Motor neuron (in vitro differentiated cells): ENCODE data around the gene SPATA16. TPM values are rescaled to one million over a fixed set of nuclear protein-coding genes. Genes with fewer than 3 reads are reported as not detected.
A peak's percentile ranks its signal among the peaks of the same experiment; 100 is the strongest.
"Not testable (repeated sequence)": the region's sequence is repeated elsewhere in the genome, so short reads cannot be mapped to it uniquely, and the experiment has no call there.

Experiments used
- ATAC-seq, 8 experiments: fragments of 200-7000 bp; cut with Tn5 transposase; replicated peaks in 6 of 8; 2 replicates each; pipeline ENCODE4 v1.8.0; 2021; ENCODE audit warnings: mild to moderate bottlenecking in 8 of 8, moderate library complexity in 8 of 8
- H3K27ac ChIP-seq, 2 donors: fragments of 250-450 bp; sonication (Bioruptor Pico); 2 replicates each; pipeline ENCODE4 v1.9.0; 2021; ENCODE audit warnings: antibody characterized with exemption in 2 of 2, mild to moderate bottlenecking in 2 of 2, moderate library complexity in 1 of 2
- H3K4me1 ChIP-seq, 2 donors: fragments of 250-450 bp; sonication (Bioruptor Pico); replicated peaks in 1 of 2; 2 replicates each; pipeline ENCODE4 v1.6.1; 2021; ENCODE audit warnings: antibody characterized with exemption in 2 of 2, mild to moderate bottlenecking in 2 of 2, moderate library complexity in 1 of 2
- H3K4me3 ChIP-seq, 5 donors: fragments of 250-450 bp; sonication (Bioruptor Pico); 2 replicates each; pipeline ENCODE4 v1.9.0; 2021; ENCODE audit warnings: antibody characterized with exemption in 5 of 5, mild to moderate bottlenecking in 5 of 5, moderate library complexity in 4 of 5
- WGBS, 10 experiments: fragments of 450-650 bp; shearing (Covaris generic); methylation state at CpG; one replicate each; pipeline ENCODE4 v1.0.0; 2022; 5-methylcytosine and 5-hydroxymethylcytosine counted together
- in situ Hi-C, 9 experiments: fragments of 400-800 bp; cut with MboI; loops; one replicate each; pipeline ENCODE4 v1.15.0; 2021; ENCODE audit warnings: low sequenced_read_pairs in 9 of 9, low pct_unique_long_range_greater_than_20kb in 2 of 9; ENCODE audit not compliant: unreplicated experiment in 9 of 9
- total RNA-seq, 8 experiments: library from RNA; unstranded; fragments of 300-600 nt; gene quantifications; 2 replicates each; pipeline versions ENCODE4 v1.2.3 to v1.2.4, GENCODE V29; 2022

The SPATA16 gene
- total RNA-seq, 8 experiments from 2014 or later, result 0.11 to 0.14 TPM; not detected in 6

GRCh38 chr3:172960626-172961182, 180.3 kb downstream of the SPATA16 start:
- 5 to 100% (median 49%) methylated on average over 1 to 3 of the region's 3 CpGs; no CpG with 5 or more reads in 2 of the 10 experiments for WGBS, 10 experiments
- H3K4me1 ChIP-seq, ATAC-seq, H3K4me3 ChIP-seq, in situ Hi-C loops, H3K27ac ChIP-seq: not testable (repeated sequence)

DNA sequence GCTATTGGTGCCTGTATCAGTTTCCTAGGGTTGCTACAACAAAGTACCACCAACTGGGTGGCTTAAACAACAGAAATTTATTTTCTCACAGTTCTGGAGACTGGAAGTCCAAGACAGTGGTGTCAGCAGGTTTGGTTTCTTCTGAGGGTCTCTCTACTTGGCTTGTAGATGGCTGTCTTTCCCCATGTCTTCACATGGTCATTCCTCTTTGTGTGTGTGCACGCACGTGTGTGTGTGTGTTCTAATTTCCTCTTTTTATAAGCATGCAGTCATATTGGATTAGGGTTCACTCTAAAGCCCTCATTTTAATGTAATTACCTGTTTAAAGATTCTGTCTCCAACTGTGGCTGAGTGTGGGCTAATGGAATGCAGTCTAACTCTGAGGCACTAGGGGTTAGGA, 182.5 kb downstream of the SPATA16 start:
- no peak overlapping the region for H3K27ac ChIP-seq
- no peaks in the 10 kb centered on the region for H3K4me1 ChIP-seq
- ATAC-seq, result no peak
- in situ Hi-C loops, result no loop called here
- 42 to 100% (median 98%) methylated on average over 2 of the region's 2 CpGs; no CpG with 5 or more reads in 4 of the 10 experiments for WGBS, 10 experiments
- no peak overlapping the region for H3K4me3 ChIP-seq

- H3K27ac ChIP-seq, result no peak overlapping the region
- in situ Hi-C loops, result no loop called here
- ATAC-seq, result no peak
- H3K4me3 ChIP-seq, result no peak overlapping the region
- no peaks in the 10 kb centered on the region for H3K4me1 ChIP-seq
- WGBS, 10 experiments, result 0 to 100% (median 73%) methylated on average over 1 to 2 of the region's 2 CpGs; no CpG with 5 or more reads in 3 of the 10 experiments
These were observed 187.5 kb downstream of the SPATA16 start for GRCh38 chr3:172953571-172953970.

- Histone ChIP-seq H3K4me1 (no peaks in the 10 kb centered on the region), H3K27ac (no peak overlapping the region), H3K4me3 (no peak overlapping the region)
- ATAC-seq, result no peak
- WGBS, 10 experiments, result 10 to 90% (median 81%) methylated on average over 2 of the region's 2 CpGs; no CpG with 5 or more reads in 7 of the 10 experiments
- in situ Hi-C loops, result no loop called here
These were observed 189.5 kb downstream of the SPATA16 start for GRCh38 chr3:172951511-172951910.

GRCh38 chr3:172946061-172946460, 195.0 kb downstream of the SPATA16 start:
- no peak for ATAC-seq
- H3K4me1 ChIP-seq, result no peaks in the 10 kb centered on the region
- no peak overlapping the region for H3K27ac ChIP-seq
- H3K4me3 ChIP-seq, result no peak overlapping the region
- in situ Hi-C loops, result no loop called here
- WGBS, 10 experiments, result 50 to 100% methylated on average over 1 to 2 of the region's 2 CpGs; no CpG with 5 or more reads in 8 of the 10 experiments

GRCh38 chr3:172939651-172940293, 201.3 kb downstream of the SPATA16 start:
- in situ Hi-C loops, result no loop called here
- Histone ChIP-seq H3K4me1 (no peaks in the 10 kb centered on the region), H3K4me3 (no peak overlapping the region), H3K27ac (no peak overlapping the region)
- WGBS, 10 experiments, result 20 to 100% (median 62%) methylated on average over 1 to 2 of the region's 2 CpGs; no CpG with 5 or more reads in 2 of the 10 experiments
- ATAC-seq, result no peak

GRCh38 chr3:172938788-172939187, 202.2 kb downstream of the SPATA16 start:
- no peak for ATAC-seq
- in situ Hi-C loops, result no loop called here
- Histone ChIP-seq H3K27ac (no peak overlapping the region), H3K4me1 (no peaks in the 10 kb centered on the region), H3K4me3 (no peak overlapping the region)
- 0 to 88% (median 23%) methylated on average over 1 to 4 of the region's 4 CpGs; no CpG with 5 or more reads in 4 of the 10 experiments for WGBS, 10 experiments

- no peak for ATAC-seq
- Histone ChIP-seq H3K4me1 (no peaks in the 10 kb centered on the region), H3K4me3 (no peak overlapping the region), H3K27ac (no peak overlapping the region)
- in situ Hi-C loops, result no loop called here
These were observed 209.2 kb downstream of the SPATA16 start for GRCh38 chr3:172931746-172932285.

- Histone ChIP-seq H3K27ac (no peak overlapping the region), H3K4me3 (no peak overlapping the region), H3K4me1 (no peaks in the 10 kb centered on the region)
- in situ Hi-C loops, result no loop called here
- no peak for ATAC-seq
- 0 to 100% (median 50%) methylated on average over 1 of the region's 1 CpG; no CpG with 5 or more reads in 2 of the 10 experiments for WGBS, 10 experiments
These were observed 211.6 kb downstream of the SPATA16 start for GRCh38 chr3:172929451-172929850.

GRCh38 chr3:172924546-172924945, 216.5 kb downstream of the SPATA16 start:
- in situ Hi-C loops, result no loop called here
- ATAC-seq, result no peak

DNA sequence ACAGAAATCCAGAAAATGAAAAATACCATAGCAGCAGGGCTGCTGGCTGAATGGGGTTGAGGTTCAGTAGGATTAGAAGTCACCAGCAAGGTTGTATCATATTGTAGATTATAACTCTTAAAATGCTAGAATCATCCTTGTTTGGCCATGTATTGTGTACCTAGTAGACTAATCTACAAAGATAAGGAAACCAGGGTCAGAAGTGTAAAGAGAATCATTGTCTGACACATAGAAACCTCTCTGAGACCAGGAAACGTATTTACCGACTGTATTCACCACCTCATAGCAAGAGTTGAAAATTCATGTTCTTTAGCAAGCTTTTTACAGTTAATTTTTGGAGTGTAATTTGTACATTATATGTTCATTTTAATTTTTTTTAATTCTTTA, 221.7 kb downstream of the SPATA16 start:
- no peak overlapping the region for H3K27ac ChIP-seq
- H3K4me1 ChIP-seq, result peaks cover 7 to 12% of the 10 kb centered on the region in 2 donors
- no peak for ATAC-seq
- H3K4me3 ChIP-seq, result no peak overlapping the region
- 31 to 100% (median 100%) methylated on average over 1 to 2 of the region's 2 CpGs; no CpG with 5 or more reads in 2 of the 10 experiments for WGBS, 10 experiments
- in situ Hi-C loops, result no loop called here

More at GRCh38 chr3:172924546-172924945, 216.5 kb downstream of the SPATA16 start:
- 59 to 100% (median 92%) methylated on average over 1 to 3 of the region's 3 CpGs for WGBS, 10 experiments
- H3K27ac ChIP-seq, result no peak overlapping the region
- no peaks in the 10 kb centered on the region for H3K4me1 ChIP-seq
- no peak overlapping the region for H3K4me3 ChIP-seq

- no peak for ATAC-seq
- Histone ChIP-seq H3K27ac (no peak overlapping the region), H3K4me1 (peaks cover 7 to 12% of the 10 kb centered on the region in 2 donors), H3K4me3 (no peak overlapping the region)
- in situ Hi-C loops, result no loop called here
- WGBS, 10 experiments, result 20 to 92% (median 43%) methylated on average over 1 to 3 of the region's 3 CpGs; no CpG with 5 or more reads in 1 of the 10 experiments
These were observed 222.3 kb downstream of the SPATA16 start for GRCh38 chr3:172918568-172919296.

DNA sequence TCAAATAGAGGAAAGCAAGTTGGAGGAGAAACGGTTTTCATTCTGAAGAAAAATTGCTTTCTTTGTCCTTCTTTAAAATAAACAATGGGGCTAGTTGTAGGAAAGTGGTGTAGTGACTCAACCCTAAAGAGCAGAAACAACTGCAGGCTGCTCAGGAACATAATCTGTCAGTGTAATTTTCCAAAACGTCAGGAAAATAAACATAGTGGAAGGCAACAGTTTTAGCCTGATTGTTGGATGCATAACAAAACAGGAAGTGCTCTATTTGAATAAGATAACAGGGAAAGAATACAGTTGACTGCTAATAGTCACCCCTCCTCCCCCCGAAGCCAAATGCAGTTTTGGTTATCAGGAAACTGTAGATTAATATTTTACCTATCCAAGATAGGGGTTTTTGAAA, 222.9 kb downstream of the SPATA16 start:
- in situ Hi-C loops, result no loop called here
- no peak overlapping the region for H3K27ac ChIP-seq
- peaks cover 7 to 12% of the 10 kb centered on the region in 2 donors for H3K4me1 ChIP-seq
- WGBS, 10 experiments, result 16 to 36% (median 27%) methylated on average over 2 to 3 of the region's 3 CpGs
- H3K4me3 ChIP-seq, result no peak overlapping the region
- ATAC-seq, result peak in 7 of 8 experiments; percentile 35 to 66 (median 47)
